ENCODE data around the gene EVI2B.

DNA sequence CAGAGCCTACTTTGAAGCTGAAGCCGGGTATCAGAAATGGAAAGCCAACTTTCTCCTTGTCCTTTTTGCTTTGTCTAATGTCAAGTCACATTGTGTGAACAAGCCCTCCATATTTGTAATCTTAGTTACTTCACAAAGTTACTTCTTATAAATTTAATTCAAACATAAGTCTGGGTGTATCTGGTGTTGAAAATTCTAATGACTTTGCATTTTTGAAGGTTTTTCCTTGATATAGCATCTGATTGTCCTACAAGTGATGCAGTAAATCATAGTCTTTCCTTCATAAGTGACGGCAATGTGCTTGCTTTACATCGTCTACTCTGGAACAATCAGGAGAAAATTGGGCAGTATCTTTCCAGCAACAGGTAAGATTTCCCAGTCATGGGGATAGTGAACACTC lies 53.7 kb downstream of the EVI2B start:
- TF ChIP-seq POLR2AphosphoS5 (IDR thresholded peaks at IDR 0.05; ENCODE audit: low read depth, low read length), result no peak
- no peak for TF ChIP-seq TAF1 (IDR thresholded peaks at IDR 0.05; ENCODE audit: borderline replicate concordance, insufficient read depth, low read length)
- TF ChIP-seq REST (IDR thresholded peaks at IDR 0.05; ENCODE audit: insufficient read depth in 1 of 2, low read depth in 2 of 2, low read length in 2 of 2), result no peak
- no peak for TF ChIP-seq SIN3A (IDR thresholded peaks at IDR 0.05; ENCODE audit: borderline replicate concordance, insufficient read depth, low read length)
- TF ChIP-seq FOXP2 (optimal IDR thresholded peaks at IDR 0.05; ENCODE audit: borderline replicate concordance, extremely low read depth, extremely low read length, insufficient read depth), result no peak

All from PFSK-1 (cell line).